ENCODE data around the gene ACP7. TPM values are rescaled to one million over a fixed set of nuclear protein-coding genes. Genes with fewer than 3 reads are reported as not detected.

The ACP7 gene
- total and polyA plus RNA-seq, 2 donors (not counting 3 experiments of a cell fraction or from before 2014, with no cell fraction given), result 0.04 to 0.49 TPM

DNA sequence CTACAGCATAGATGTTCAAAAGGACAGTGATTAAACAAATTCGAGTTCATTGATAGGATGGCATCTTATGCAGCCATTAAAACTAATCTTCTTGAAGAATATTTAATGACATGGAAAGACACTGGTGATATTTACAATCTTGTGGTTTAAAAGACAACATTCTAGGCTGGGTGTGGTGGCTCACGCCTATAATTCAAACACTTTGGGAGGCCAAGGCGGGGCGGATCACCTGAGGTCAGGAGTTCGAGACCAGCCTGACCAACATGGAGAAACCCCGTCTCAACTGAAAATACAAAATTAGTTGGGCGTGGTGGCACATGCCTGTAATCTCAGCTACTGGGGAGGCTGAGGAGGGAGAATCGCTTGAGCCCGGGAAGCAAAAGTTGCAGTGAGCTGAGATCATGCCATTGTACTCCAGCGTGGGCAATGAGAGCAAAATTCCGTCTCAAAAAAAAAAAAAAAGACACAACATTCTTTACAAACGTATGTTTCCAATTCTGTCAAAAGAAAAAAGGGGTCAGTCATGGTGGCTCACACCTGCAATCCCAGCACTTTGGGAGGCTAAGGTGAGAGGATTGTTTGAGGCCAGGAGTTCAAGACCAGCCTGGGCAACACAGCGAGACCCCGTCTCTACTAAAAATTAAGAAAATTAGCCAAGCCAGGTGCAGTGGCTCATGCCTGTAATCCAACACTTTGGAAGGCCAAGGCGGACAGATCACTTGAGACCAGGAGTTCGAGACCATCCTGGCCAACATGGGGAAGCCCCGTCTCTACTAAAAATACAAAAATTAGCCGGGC lies 39.0 kb downstream of the ACP7 start:
- H3K27ac ChIP-seq (ENCODE audit: insufficient read depth, low read depth, low read length), result no peak overlapping the region
- DNase-seq (ENCODE audit: low read depth, low spot score) (no peak), FAIRE-seq (no peak)
- no peaks in the 10 kb centered on the region for H3K9me3 ChIP-seq (replicated peaks; ENCODE audit: control insufficient read depth, insufficient read depth, low read length)
- H3K4me3 ChIP-seq (replicated peaks in 1 of 3; ENCODE audit: insufficient read depth in 1 of 3, low read depth in 1 of 3, low read length in 3 of 3), result no peak overlapping the region
- H4K20me1 ChIP-seq (replicated peaks; ENCODE audit: control insufficient read depth, extremely low read depth, insufficient read depth, low read length), result no peaks in the 10 kb centered on the region
- no peaks in the 10 kb centered on the region for H3K9me1 ChIP-seq (replicated peaks; ENCODE audit: control insufficient read depth, extremely low read depth, insufficient read depth, low read length)
- H3K9ac ChIP-seq (replicated peaks; ENCODE audit: extremely low read depth, insufficient read depth, low read length), result no peak overlapping the region
- peaks cover 25% of the 10 kb centered on the region for H3K79me2 ChIP-seq (ENCODE audit: control insufficient read depth, insufficient read depth, low read length)
- no peak for TF ChIP-seq EZH2 (IDR thresholded peaks at IDR 0.05; ENCODE audit: borderline replicate concordance, low read depth, low read length, severe bottlenecking)
- no peak for TF ChIP-seq GATA2 (IDR thresholded peaks at IDR 0.05; ENCODE audit: insufficient read depth, insufficient read length, low read depth, low read length)
- no peak for TF ChIP-seq POLR2A (IDR thresholded peaks at IDR 0.05; ENCODE audit: low read depth, low read length)
- TF ChIP-seq POLR2AphosphoS5 (IDR thresholded peaks at IDR 0.05; ENCODE audit: insufficient read depth, low read depth, low read length), result no peak
- TF ChIP-seq, protein P1, sequence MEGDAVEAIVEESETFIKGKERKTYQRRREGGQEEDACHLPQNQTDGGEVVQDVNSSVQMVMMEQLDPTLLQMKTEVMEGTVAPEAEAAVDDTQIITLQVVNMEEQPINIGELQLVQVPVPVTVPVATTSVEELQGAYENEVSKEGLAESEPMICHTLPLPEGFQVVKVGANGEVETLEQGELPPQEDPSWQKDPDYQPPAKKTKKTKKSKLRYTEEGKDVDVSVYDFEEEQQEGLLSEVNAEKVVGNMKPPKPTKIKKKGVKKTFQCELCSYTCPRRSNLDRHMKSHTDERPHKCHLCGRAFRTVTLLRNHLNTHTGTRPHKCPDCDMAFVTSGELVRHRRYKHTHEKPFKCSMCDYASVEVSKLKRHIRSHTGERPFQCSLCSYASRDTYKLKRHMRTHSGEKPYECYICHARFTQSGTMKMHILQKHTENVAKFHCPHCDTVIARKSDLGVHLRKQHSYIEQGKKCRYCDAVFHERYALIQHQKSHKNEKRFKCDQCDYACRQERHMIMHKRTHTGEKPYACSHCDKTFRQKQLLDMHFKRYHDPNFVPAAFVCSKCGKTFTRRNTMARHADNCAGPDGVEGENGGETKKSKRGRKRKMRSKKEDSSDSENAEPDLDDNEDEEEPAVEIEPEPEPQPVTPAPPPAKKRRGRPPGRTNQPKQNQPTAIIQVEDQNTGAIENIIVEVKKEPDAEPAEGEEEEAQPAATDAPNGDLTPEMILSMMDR (IDR thresholded peaks at IDR 0.05; ENCODE audit: extremely low read depth in 1 of 2, insufficient read depth in 1 of 2, low read depth in 1 of 2, low read length in 2 of 2), result no peak
- TF ChIP-seq, protein P2, sequence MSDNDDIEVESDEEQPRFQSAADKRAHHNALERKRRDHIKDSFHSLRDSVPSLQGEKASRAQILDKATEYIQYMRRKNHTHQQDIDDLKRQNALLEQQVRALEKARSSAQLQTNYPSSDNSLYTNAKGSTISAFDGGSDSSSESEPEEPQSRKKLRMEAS (IDR thresholded peaks at IDR 0.05; ENCODE audit: insufficient read depth, insufficient read length), result no peak
- no peak for TF ChIP-seq FOS (IDR thresholded peaks at IDR 0.05; ENCODE audit: borderline replicate concordance, insufficient read depth, low read length)
- H3K4me1 ChIP-seq (ENCODE audit: control insufficient read depth, extremely low read depth, insufficient read depth, low read length), result peaks cover 10% of the 10 kb centered on the region
- CTCF ChIA-PET, result interaction anchor here (0.8 to 4.9 kb wide), 12 partner anchors 22 to 275 kb away, joined by 3 to 124 read pairs (median 10); partner anchors contain the start of genes GMFG and SAMD4B
- no peak overlapping the region for H2AFZ ChIP-seq (ENCODE audit: low read depth, low read length)
- dilution Hi-C loops (cut with MboI; ENCODE audit: extremely low pct_ligation_motif_present, low sequenced_read_pairs) (no loop called here), intact Hi-C loops (cut with micrococcal nuclease) (loop anchor here (1.0 to 10.0 kb wide), 4 partner anchors 64 to 412 kb away; partner anchors contain the start of gene EID2B)
- H3K36me3 ChIP-seq (ENCODE audit: control insufficient read depth in 2 of 2, extremely low read depth in 1 of 2, insufficient read depth in 2 of 2, low read length in 2 of 2), result no peaks in the 10 kb centered on the region
- POLR2A ChIA-PET, result interaction anchor here (0.7 kb wide), 1 partner anchor 194 kb away, joined by 3 read pairs; no protein-coding TSS in a partner anchor
- BruUV-seq (replicated peaks), result no TSS peak
- H3K27me3 ChIP-seq (ENCODE audit: control insufficient read depth in 2 of 2, insufficient read depth in 2 of 2, low read length in 2 of 2), result no peaks in the 10 kb centered on the region
- H3K4me2 ChIP-seq (ENCODE audit: insufficient read depth, low read length), result no peak overlapping the region
